ENCODE measurements around the gene CEP78. TPM values are rescaled to one million over a fixed set of nuclear protein-coding genes. Genes with fewer than 3 reads are reported as not detected.

CEP78 gene
- total RNA-seq, 1 donor from 2014 or later, result 15.9 TPM

DNA sequence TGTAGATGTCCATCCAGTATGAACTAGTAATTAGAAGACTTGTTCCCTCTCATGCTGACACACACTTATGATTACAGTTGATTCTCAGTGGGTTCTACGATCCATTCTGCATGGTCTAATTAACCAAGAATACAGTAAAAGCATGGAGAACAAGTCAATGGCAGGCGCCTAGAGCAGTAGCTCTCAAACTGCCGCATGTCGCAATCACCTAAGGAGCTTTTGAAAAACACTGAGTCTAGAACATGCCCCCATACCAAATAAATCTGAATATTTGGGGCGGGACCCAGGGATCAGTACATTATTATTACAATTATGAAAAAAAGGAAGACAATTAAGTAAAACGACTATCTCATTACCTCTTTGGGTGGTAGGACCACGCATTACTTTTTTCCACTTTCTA, 26.7 kb upstream of the CEP78 start:
- H3K4me1 Mint-ChIP-seq (ENCODE audit: low read depth), result peaks cover 7% of the 10 kb centered on the region
- no peak overlapping the region for H3K27ac Mint-ChIP-seq (ENCODE audit: unreplicated experiment)
- no peaks in the 10 kb centered on the region for H3K36me3 Mint-ChIP-seq (ENCODE audit: low read depth)
- peaks cover 5% of the 10 kb centered on the region for H3K27me3 Mint-ChIP-seq (ENCODE audit: low read depth)
- DNase-seq (ENCODE audit: low spot score), result no peak
- H3K9me3 Mint-ChIP-seq (ENCODE audit: low read depth), result no peaks in the 10 kb centered on the region
- no peak overlapping the region for H3K4me3 Mint-ChIP-seq (ENCODE audit: unreplicated experiment)
- TF ChIP-seq CTCF (IDR thresholded peaks at IDR 0.05), result no peak

- H3K27ac Mint-ChIP-seq (ENCODE audit: unreplicated experiment), result no peak overlapping the region
- no peaks in the 10 kb centered on the region for H3K36me3 Mint-ChIP-seq (ENCODE audit: low read depth)
- peaks cover 11% of the 10 kb centered on the region for H3K4me1 Mint-ChIP-seq (ENCODE audit: low read depth)
- DNase-seq (ENCODE audit: low spot score), result no peak
- H3K4me3 Mint-ChIP-seq (ENCODE audit: unreplicated experiment), result no peak overlapping the region
- no peak for TF ChIP-seq CTCF (IDR thresholded peaks at IDR 0.05)
- H3K27me3 Mint-ChIP-seq (ENCODE audit: low read depth), result peaks cover 5% of the 10 kb centered on the region
- no peaks in the 10 kb centered on the region for H3K9me3 Mint-ChIP-seq (ENCODE audit: low read depth)
Measured at GRCh38 chr9:78210841-78211301, 25.0 kb upstream of the CEP78 start.

DNA sequence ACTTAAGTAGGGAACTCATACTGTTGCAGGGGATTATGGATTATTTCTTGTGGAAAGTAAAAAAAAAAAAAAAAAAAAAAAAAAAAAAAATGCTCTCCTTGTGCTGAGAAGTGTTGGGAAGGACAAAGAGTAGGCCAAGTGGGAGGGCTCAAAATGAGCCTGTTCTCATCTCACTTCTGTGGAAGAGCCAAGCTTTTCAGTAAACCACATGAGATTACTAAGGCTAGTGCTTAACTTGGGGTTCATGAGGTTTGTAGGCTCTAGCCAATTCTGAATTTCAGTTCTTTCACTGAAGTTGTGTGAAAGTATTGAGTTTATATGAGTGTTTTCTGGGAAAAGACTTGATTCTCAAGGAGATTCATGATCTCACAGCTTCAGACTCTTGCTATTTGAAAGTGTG, 23.0 kb upstream of the CEP78 start:
- no peaks in the 10 kb centered on the region for H3K9me3 Mint-ChIP-seq (ENCODE audit: low read depth)
- peaks cover 15% of the 10 kb centered on the region for H3K4me1 Mint-ChIP-seq (ENCODE audit: low read depth)
- no peak for TF ChIP-seq CTCF (IDR thresholded peaks at IDR 0.05)
- H3K27me3 Mint-ChIP-seq (ENCODE audit: low read depth), result peaks cover 4% of the 10 kb centered on the region
- no peak overlapping the region for H3K27ac Mint-ChIP-seq (ENCODE audit: unreplicated experiment)
- H3K4me3 Mint-ChIP-seq (ENCODE audit: unreplicated experiment), result no peak overlapping the region
- no peak for DNase-seq (ENCODE audit: low spot score)
- H3K36me3 Mint-ChIP-seq (ENCODE audit: low read depth), result no peaks in the 10 kb centered on the region

- H3K9me3 Mint-ChIP-seq (ENCODE audit: low read depth), result no peaks in the 10 kb centered on the region
- H3K4me3 Mint-ChIP-seq (ENCODE audit: unreplicated experiment), result no peak overlapping the region
- H3K27me3 Mint-ChIP-seq (ENCODE audit: low read depth), result peaks cover 3% of the 10 kb centered on the region
- no peak for DNase-seq (ENCODE audit: low spot score)
- peaks cover 15% of the 10 kb centered on the region for H3K4me1 Mint-ChIP-seq (ENCODE audit: low read depth)
- H3K36me3 Mint-ChIP-seq (ENCODE audit: low read depth), result no peaks in the 10 kb centered on the region
- H3K27ac Mint-ChIP-seq (ENCODE audit: unreplicated experiment), result no peak overlapping the region
- TF ChIP-seq CTCF (IDR thresholded peaks at IDR 0.05), result peak; percentile 74
Measured at GRCh38 chr9:78213712-78214111, 22.2 kb upstream of the CEP78 start.

GRCh38 chr9:78214492-78214891, 21.4 kb upstream of the CEP78 start:
- no peak for TF ChIP-seq CTCF (IDR thresholded peaks at IDR 0.05)
- H3K4me1 Mint-ChIP-seq (ENCODE audit: low read depth), result peaks cover 15% of the 10 kb centered on the region
- H3K27ac Mint-ChIP-seq (ENCODE audit: unreplicated experiment), result no peak overlapping the region
- no peak overlapping the region for H3K4me3 Mint-ChIP-seq (ENCODE audit: unreplicated experiment)
- DNase-seq (ENCODE audit: low spot score), result no peak
- H3K36me3 Mint-ChIP-seq (ENCODE audit: low read depth), result peaks cover 2% of the 10 kb centered on the region
- H3K27me3 Mint-ChIP-seq (ENCODE audit: low read depth), result no peaks in the 10 kb centered on the region
- H3K9me3 Mint-ChIP-seq (ENCODE audit: low read depth), result no peaks in the 10 kb centered on the region
